ENCODE data around the gene ALDH1L1.

DNA sequence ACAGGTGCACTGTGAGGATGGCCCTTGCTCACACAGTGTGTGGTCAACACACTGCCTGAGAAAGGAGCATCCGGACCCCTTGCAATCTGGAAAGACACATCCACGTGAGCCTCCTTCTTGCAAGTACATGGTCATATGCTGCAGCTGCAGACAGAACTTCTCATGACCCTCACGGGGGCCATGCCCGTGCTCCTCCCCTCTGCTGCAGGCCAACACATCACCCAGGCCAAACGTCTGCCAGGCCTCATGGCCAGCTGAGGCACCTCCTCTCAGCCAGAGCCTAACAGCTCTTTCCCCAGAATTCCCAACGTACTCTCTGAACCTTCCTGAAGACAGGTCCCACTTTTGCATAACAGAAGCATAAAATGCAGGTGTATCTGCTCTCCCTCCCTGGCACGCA lies 121.7 kb downstream of the ALDH1L1 start:
- TF ChIP-seq, protein P1, sequence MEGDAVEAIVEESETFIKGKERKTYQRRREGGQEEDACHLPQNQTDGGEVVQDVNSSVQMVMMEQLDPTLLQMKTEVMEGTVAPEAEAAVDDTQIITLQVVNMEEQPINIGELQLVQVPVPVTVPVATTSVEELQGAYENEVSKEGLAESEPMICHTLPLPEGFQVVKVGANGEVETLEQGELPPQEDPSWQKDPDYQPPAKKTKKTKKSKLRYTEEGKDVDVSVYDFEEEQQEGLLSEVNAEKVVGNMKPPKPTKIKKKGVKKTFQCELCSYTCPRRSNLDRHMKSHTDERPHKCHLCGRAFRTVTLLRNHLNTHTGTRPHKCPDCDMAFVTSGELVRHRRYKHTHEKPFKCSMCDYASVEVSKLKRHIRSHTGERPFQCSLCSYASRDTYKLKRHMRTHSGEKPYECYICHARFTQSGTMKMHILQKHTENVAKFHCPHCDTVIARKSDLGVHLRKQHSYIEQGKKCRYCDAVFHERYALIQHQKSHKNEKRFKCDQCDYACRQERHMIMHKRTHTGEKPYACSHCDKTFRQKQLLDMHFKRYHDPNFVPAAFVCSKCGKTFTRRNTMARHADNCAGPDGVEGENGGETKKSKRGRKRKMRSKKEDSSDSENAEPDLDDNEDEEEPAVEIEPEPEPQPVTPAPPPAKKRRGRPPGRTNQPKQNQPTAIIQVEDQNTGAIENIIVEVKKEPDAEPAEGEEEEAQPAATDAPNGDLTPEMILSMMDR (IDR thresholded peaks at IDR 0.05; ENCODE audit: insufficient read depth, low read length, poor library complexity, severe bottlenecking), result no peak
- TF ChIP-seq EZH2phosphoT487 (conservative IDR thresholded peaks at IDR 0.05; ENCODE audit: low read length), result no peak

Measured in SU-DHL-6 (cell line).